Fibroblast of pulmonary artery (primary cell): Measurements from ENCODE around the gene ARHGEF7.

ENCODE experiments used
- DNase-seq: peaks from one replicate; pipeline ENCODE4 v3.0.0-alpha.2; 2010; ENCODE audit warnings: low read depth
- H3K4me3 ChIP-seq: replicated peaks from 2 replicates; pipeline ENCODE4 v1.5.1; 2011; ENCODE audit warnings: low read depth, mild to moderate bottlenecking, control low read depth, low read length, moderate library complexity
- TF ChIP-seq, protein P1 (sequence below): IDR thresholded peaks from 2 replicates; pipeline ENCODE4 v1.5.1; 2011; ENCODE audit warnings: mild to moderate bottlenecking, control low read depth, low read length, inconsistent platforms; ENCODE audit errors: missing control alignments

The ARHGEF7 gene

GRCh38 chr13:111209613-111210012 is 94.5 kb downstream of the ARHGEF7 start:
- TF ChIP-seq, protein P1, sequence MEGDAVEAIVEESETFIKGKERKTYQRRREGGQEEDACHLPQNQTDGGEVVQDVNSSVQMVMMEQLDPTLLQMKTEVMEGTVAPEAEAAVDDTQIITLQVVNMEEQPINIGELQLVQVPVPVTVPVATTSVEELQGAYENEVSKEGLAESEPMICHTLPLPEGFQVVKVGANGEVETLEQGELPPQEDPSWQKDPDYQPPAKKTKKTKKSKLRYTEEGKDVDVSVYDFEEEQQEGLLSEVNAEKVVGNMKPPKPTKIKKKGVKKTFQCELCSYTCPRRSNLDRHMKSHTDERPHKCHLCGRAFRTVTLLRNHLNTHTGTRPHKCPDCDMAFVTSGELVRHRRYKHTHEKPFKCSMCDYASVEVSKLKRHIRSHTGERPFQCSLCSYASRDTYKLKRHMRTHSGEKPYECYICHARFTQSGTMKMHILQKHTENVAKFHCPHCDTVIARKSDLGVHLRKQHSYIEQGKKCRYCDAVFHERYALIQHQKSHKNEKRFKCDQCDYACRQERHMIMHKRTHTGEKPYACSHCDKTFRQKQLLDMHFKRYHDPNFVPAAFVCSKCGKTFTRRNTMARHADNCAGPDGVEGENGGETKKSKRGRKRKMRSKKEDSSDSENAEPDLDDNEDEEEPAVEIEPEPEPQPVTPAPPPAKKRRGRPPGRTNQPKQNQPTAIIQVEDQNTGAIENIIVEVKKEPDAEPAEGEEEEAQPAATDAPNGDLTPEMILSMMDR, result no peak
- no peak for DNase-seq
- no peak overlapping the region for H3K4me3 ChIP-seq

GRCh38 chr13:111210091-111210490 is 95.0 kb downstream of the ARHGEF7 start:
- TF ChIP-seq, protein P1, result no peak
- no peak for DNase-seq
- H3K4me3 ChIP-seq, result peak overlapping the region; percentile 43

GRCh38 chr13:111210544-111211469 is 95.7 kb downstream of the ARHGEF7 start:
- DNase-seq, result peak; percentile 83
- peak overlapping the region; percentile 43 for H3K4me3 ChIP-seq
- TF ChIP-seq, protein P1, result no peak

DNA sequence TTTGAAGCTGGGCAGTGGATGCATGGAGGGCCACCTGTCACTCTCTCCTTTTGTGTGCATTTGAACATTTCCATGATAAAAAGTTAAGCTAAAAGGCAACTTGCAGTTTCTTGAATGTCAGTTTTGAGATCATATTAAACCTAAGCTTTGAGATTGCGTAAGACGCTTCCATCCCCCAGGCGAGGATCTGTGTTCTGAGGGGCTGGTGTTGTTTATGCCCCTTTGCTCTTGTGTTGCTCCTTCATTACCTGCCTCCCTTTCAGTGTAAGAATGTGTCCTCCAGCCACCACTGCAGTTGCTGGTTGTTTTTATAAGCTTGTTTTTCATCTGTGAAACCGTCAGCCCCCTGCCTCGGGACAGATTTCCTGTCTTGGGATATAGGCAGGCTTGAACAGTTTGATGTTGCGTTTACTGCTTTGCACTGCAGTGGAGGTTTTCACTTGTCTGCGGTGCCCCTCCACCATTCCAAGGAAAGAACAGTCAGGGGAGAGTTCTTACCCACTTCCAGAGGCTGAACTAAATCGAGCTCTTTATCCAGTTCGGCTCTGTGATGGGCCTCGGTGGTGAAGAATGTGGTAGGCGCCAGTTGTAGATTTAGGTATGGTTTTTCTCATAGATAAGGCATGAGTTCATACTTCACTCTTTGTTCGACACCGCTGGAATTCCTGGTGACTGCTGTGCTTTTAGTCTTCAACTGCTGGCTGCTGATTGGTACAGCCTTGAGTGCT is 96.8 kb downstream of the ARHGEF7 start:
- DNase-seq, result peak; percentile 57
- TF ChIP-seq, protein P1, result no peak
- no peak overlapping the region for H3K4me3 ChIP-seq

DNA sequence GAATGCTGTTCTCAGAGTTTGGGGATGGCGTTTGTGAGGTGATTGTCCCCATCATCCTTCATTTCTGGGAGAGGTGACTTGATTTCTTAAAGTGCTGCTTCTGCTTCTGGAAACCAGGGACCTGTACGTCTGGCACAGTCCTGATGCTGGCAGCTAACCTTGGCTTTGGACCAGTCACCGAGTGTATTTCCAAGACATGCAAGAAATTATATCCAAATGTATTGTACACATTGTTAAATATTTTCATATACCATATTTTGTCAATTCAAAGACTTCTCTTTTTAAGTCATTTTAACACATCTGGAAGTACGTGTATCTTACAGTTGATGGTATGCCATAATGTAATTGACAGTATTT is 97.4 kb downstream of the ARHGEF7 start:
- no peak for DNase-seq
- no peak overlapping the region for H3K4me3 ChIP-seq
- TF ChIP-seq, protein P1, result no peak

- DNase-seq, result no peak
- H3K4me3 ChIP-seq, result no peak overlapping the region
- TF ChIP-seq, protein P1, result no peak
Observed at GRCh38 chr13:111213964-111214726, 99.0 kb downstream of the ARHGEF7 start.
